Measurements from ENCODE around the gene MYO5A. TPM values are rescaled to one million over a fixed set of nuclear protein-coding genes. Genes with fewer than 3 reads are reported as not detected.

MYO5A gene
- total RNA-seq, 1 experiment from 2014 or later = 21.8 TPM

DNA sequence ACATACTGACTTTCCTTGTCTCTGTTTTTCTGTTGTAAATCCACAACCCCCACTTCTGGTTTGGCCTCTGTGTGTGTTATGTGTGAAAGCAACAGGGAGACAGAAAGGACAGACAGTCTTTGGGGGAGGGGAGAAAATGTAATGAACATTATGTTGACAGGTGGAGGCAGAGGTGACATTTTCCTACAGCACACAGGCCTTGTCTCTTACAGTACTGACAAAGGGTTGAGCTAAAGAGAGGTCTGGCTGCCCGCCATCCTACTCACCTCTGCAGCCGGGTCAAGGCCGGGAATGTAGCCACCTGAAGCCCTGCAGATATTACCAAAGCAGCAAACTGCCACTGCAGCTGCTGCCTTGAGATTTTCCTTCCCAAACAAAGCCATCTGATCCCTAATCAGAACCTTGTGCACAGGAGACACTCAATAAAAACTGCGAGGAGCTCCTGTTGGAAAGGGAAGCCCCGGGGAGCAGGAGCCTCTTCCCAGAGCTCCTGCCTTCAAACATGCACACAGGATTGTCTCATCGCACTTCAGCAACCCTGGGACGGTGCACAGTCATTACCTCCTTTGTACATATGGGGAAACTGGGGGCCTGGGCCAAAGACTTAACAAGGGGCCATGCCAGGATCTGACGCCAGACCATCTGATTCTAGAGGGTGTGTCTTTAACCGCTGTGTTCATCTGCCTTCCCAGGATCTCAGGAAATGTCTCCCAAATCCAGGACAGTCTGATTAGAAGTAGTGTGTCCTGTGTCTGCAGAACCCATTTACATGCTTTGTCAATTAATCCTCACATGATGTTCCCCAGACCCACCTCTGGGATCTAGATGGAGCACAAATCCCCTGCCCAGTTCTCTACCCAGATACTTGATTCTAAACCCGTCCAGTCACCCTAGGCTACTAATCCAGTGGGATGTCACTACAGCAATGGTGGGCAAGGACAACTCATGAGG is 247.3 kb downstream of the MYO5A start:
- Histone ChIP-seq H4K8ac (replicated peaks; ENCODE audit: insufficient read length, low read depth, low read length) (no peak overlapping the region), H3K27ac (ENCODE audit: insufficient read length, low read depth, low read length) (no peak overlapping the region), H3K14ac (ENCODE audit: insufficient read depth, low read length) (no peak overlapping the region), H3K9me3 (ENCODE audit: control insufficient read depth, low read depth, low read length) (no peaks in the 10 kb centered on the region), H3T11ph (ENCODE audit: low read length) (no peak overlapping the region), H3K56ac (ENCODE audit: insufficient read length, low read depth, low read length) (no peak overlapping the region), H2BK20ac (ENCODE audit: low read depth, low read length, poor library complexity, severe bottlenecking) (no peak overlapping the region), H2BK120ac (ENCODE audit: low read depth, low read length, poor library complexity, severe bottlenecking) (no peak overlapping the region), H2AFZ (ENCODE audit: low read length) (no peak overlapping the region), H3K79me1 (ENCODE audit: insufficient read depth, low read depth, low read length, poor library complexity, severe bottlenecking) (no peaks in the 10 kb centered on the region), H2BK12ac (ENCODE audit: insufficient read length, low read depth, low read length) (no peak overlapping the region), H3K79me2 (ENCODE audit: insufficient read depth, low read length) (no peaks in the 10 kb centered on the region), H4K91ac (ENCODE audit: insufficient read length, low read depth, low read length) (no peak overlapping the region), H4K5ac (ENCODE audit: insufficient read length, low read depth, low read length) (no peak overlapping the region), H3K23me2 (ENCODE audit: insufficient read length, low read depth, low read length, poor library complexity, severe bottlenecking) (no peaks in the 10 kb centered on the region), H2BK15ac (ENCODE audit: low read depth, low read length) (no peak overlapping the region), H3K4ac (ENCODE audit: low read depth, low read length) (no peak overlapping the region), H3K18ac (ENCODE audit: insufficient read length, low read depth, low read length) (no peak overlapping the region), H3K23ac (ENCODE audit: insufficient read length, low read depth, low read length) (no peak overlapping the region), H3K4me2 (ENCODE audit: insufficient read depth, insufficient read length, low read length) (no peak overlapping the region), H2BK5ac (ENCODE audit: insufficient read length, low read length) (no peak overlapping the region), H3K4me1 (ENCODE audit: insufficient read depth, low read length) (no peaks in the 10 kb centered on the region), H4K20me1 (ENCODE audit: control insufficient read depth, insufficient read depth, insufficient read length) (no peaks in the 10 kb centered on the region), H3K27me3 (ENCODE audit: insufficient read depth, low read length) (no peaks in the 10 kb centered on the region), H2AK5ac (ENCODE audit: insufficient read length, low read length) (no peak overlapping the region), H3K9ac (ENCODE audit: extremely low read depth, insufficient read length, low read length) (no peak overlapping the region)
- Mint-ChIP-seq H3K27ac (peak overlapping the region in 2 of 3 experiments; percentile 50 to 84; a peak in 4 of 7 replicates), H3K27me3 (ENCODE audit: low read depth) (no peaks in the 10 kb centered on the region), H3K36me3 (ENCODE audit: insufficient read depth in 1 of 3, low read depth in 3 of 3) (peaks cover 22 to 60% (median 47%) of the 10 kb centered on the region in 3 experiments), H3K4me1 (peaks cover 2 to 3% of the 10 kb centered on the region in 2 experiments; a peak in 1 of 4 replicates), H3K9me3 (peaks cover 8 to 18% of the 10 kb centered on the region in 2 experiments; a peak in 4 of 5 replicates), H3K4me3 (no peak overlapping the region)
- no peak for TF ChIP-seq CTCF (conservative IDR thresholded peaks at IDR 0.05)
- no CpG with 5 or more reads among the region's 10 CpGs for WGBS (ENCODE audit: extremely low coverage, insufficient read length, low lambda C conversion rate)
- DNase-seq = no peak
